ENCODE data around the gene PACS2. TPM values are rescaled to one million over a fixed set of nuclear protein-coding genes. Genes with fewer than 3 reads are reported as not detected.
"Not testable (repeated sequence)": the region's sequence is repeated elsewhere in the genome, so short reads cannot be mapped to it uniquely, and the experiment has no call there.

The PACS2 gene
- total RNA-seq, 1 donor from 2014 or later: 124 TPM

DNA sequence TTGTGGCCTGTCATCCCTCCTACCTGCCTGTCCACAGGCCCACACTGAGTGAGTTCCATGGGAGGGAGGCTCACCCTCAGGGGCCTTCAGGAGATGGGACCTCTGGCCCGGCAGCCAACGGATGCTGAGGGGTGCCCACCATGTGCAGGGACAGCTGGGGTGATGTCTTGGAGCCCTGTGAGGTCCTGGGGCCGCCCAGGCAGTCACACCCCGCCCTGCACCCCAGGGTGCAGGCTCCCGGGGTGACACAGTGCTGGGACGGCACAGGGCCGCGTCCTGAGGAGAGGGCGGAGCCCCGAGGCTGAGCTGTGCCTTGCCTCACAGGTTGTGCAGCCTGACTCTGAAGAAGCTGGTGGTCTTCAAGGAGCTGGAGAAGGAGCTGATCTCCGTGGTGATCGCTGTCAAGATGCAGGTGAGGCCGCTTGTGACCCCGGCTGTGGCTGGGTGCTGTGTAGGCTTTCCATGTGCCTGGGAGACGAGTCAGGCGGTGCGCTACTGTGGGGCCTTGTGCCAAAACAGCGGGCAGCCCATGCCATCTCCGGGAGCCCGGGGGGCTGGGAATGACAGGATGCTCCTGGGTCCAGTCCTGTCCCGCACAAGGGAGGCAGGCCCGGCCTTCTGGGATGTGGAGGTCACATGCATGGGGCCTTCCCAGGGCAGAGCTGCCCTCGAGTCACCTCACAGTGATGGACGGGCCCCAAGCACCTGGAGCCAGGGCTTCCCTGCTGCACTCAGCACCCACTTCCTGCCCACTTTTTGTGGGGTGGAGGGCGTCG is 33.8 kb downstream of the PACS2 start:
- no peak for DNase-seq (ENCODE audit: extremely low read depth, low read depth, low spot score)

DNA sequence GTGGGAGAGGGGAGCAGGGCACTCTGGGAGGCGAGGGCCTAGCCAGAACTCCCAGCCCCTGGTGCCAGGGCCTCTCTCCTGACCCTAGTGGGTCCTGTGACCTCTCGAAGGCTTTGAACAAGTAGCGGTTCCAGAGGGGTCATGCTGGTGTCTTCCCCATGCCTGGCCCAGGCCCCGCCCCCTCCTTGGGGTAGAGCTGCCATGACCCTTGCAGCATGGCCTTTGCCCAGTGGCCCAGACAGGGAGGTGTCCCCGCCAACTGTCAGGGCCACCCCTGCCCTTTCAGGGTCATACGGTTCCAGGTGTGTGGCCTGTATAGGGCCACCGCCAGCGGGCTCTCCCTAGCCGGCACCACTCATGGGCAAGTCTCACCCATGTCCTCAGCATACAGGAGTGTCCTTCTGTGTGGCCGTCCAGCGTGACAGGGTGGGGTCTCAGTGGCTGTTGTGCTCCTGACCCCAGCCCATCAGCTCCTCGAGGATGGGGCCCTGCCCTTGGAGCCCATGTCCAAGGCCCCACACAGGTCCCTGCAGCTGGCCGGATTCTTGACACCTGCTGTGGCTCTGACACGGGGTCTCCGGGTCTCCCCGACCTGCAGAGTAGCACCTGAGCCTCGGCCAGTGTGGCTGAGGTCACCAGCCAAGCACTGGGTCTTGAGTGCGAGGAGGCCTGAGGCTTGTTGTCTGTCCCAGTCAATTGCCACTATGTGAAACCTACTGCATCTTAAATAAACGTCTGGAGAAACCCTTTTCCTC is 34.6 kb downstream of the PACS2 start:
- no peak for DNase-seq (ENCODE audit: extremely low read depth, low read depth, low spot score)

DNA sequence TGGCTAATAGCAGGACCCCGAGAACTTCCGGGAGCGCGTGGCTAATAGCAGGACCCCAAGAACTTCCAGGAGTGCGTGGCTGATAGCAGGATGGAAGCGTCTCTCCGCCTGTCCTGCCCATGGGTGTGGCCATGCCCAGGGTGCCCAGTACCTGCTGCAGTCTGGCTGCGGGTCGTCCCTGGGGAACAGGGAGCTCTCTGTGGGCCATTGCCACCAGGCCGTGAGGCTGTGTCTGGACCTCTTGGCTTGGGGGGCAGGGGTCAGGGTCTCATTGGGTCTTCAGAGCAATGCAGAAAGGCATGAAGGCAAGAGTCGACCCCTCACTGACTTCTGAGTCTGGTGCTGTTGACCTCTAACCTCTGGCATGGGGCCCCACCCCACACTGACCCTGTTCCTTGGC is 35.4 kb downstream of the PACS2 start:
- DNase-seq (ENCODE audit: extremely low read depth, low read depth, low spot score): no peak

DNA sequence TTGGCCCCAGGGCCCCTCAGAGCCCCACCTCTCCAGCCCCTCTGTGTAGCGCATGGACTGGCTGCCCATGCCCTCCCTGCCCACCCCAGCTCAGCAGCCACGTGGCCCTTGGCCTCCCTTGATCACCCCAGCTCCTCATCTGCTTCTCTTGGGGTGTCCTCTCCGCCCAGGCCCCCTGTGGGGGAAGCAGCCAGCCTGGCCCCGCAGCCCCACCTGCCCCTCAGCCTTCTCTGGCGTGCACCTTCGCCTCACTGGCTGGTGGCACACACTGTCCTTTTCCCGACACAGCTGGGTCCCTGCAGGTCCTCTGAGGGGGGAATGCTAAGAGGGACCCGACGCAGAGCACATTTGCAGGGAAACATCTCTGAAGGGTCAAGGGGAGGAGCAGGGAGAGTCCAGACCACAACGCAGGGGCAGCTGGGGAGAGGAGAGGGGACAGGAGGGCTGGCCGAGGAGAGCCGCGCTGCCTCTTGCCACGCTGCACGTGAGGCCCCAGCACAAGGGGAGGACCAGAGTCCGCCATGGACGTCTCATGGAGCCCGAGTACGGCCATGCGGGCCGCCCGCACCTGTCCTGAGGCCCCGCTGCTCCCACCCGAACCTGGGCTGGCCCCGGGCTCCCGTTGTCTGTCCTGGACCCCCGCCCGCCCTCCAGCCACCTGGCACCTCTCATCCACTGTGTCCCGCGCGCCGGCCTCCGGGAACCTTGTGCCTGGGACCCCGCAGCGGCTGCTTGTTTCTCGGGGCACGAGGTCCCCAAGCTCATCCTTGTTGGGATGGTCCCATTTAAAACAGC is 36.1 kb downstream of the PACS2 start:
- no peak for DNase-seq (ENCODE audit: extremely low read depth, low read depth, low spot score)

DNA sequence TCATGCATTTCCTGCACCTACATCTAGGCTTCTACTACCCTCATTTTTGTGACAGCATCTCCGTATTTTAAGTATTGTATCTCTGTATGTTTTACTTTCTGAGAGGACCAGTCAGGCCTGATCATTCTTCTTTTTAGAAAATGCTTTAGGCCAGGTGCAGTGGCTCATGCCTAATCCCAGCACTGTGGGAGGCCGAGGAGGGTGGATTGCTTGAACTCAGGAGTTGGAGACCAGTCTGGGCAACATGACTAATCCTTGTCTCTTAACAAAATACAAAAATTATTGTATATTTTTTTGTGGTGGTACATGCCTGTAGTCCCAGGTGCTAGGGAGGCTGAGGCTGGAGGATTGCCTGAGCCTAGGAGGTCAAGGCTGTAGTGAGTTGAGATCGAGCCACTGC is 36.9 kb downstream of the PACS2 start:
- DNase-seq (ENCODE audit: extremely low read depth, low read depth, low spot score): no peak

DNA sequence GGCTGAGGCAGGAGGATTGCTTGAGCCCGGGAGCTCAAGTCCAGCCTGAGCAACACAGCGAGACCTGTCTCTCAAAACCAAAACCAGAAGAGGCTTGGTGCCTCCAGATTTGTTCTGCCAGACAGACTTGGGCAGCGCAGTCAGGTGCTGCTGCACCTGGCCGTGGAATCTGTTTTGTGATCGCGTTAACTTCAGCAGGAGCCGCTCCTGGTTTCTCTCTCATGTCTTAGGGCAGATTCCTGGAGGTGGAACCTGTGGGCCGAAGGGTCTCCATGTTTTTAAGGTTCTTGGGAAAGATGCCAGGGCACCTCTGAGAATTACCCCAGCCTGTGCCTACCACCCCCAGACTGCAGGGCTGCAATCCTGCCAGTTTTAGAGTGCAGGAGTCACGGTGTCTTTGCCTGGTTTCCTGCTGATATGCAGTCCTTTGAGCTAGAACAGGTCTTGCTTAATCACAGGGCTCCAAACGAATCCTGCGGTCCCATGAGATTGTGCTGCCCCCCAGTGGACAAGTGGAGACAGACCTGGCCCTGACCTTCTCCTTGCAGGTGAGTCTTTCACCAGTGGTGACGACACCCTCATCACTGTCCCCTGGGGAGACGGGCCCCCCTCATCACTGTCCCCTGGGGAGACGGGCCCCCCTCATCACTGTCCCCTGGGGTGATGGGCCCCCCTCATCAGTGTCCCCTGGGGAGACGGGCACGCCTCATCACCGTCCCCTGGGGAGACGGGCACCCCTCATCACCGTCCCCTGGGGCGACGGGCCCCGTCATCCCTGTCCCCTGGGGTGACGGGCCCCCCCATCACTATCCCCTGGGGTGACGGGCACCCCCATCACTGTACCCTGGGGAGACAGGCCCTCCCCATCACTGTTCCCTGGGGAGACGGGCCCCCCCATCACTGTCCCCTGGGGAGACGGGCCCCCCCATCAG is 37.6 kb downstream of the PACS2 start:
- peak; percentile 58 for DNase-seq (ENCODE audit: extremely low read depth, low read depth, low spot score)

DNA sequence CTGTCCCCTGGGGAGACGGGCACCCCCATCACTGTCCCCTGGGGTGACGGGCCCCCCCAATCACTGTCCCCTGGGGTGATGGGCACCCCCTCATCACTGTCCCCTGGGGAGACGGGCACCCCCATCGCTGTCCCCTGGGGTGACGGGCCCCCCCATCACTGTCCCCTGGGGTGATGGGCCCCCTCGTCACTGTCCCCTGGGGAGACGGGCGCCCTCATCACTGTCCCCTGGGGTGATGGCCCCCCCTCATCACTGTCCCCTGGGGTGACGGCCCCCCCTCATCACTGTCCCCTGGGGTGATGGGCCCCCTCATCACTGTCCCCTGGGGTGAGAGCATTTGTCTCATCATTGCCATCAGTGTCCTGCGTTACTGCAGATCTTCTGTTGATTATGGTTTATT is 38.6 kb downstream of the PACS2 start:
- DNase-seq (ENCODE audit: extremely low read depth, low read depth, low spot score): no peak

DNA sequence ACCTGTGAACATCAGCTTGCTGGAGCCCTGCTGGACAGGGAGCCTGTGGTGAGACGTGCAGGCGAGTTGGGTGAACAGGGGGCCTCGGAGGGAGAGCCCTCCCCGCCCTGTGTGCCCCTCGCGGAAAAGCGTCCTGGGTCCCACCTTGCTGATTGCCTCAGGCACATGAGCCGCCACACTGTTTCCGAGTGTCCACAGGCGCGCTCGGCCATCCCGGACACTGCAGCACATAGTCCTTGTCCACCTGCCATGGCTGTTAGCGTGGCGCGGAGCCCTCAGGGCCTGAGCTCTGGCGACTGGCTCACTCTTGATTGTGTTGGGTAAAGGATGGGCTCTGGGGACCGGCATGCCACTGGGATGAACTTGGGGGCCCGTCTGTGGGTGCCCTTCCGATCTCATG is 40.0 kb downstream of the PACS2 start:
- no peak for DNase-seq (ENCODE audit: extremely low read depth, low read depth, low spot score)

DNA sequence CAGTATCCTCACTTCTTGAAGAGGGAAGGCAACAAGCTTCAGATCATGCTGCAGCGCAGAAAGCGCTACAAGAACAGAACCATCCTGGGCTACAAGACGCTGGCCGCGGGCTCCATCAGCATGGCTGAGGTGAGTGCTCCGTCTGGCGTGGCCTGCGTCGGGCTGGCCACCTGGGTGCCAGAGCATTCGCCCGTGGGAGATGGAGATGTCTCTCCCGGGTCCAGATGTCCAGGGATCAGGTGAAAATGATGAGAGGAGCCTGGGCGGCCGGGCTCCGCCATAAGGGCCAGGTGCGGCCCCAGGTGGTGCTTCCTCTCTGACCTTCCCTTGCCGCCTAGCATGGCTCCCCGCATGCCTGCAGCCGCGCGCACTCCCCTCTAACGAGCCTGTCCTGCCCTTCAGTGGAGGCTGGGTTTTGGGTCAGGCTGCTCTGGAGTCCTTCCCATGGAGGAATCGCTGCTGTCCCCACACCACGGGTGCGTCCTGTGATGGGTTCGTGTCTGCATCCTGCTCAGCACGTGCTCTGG is 40.6 kb downstream of the PACS2 start:
- no peak for DNase-seq (ENCODE audit: extremely low read depth, low read depth, low spot score)

DNA sequence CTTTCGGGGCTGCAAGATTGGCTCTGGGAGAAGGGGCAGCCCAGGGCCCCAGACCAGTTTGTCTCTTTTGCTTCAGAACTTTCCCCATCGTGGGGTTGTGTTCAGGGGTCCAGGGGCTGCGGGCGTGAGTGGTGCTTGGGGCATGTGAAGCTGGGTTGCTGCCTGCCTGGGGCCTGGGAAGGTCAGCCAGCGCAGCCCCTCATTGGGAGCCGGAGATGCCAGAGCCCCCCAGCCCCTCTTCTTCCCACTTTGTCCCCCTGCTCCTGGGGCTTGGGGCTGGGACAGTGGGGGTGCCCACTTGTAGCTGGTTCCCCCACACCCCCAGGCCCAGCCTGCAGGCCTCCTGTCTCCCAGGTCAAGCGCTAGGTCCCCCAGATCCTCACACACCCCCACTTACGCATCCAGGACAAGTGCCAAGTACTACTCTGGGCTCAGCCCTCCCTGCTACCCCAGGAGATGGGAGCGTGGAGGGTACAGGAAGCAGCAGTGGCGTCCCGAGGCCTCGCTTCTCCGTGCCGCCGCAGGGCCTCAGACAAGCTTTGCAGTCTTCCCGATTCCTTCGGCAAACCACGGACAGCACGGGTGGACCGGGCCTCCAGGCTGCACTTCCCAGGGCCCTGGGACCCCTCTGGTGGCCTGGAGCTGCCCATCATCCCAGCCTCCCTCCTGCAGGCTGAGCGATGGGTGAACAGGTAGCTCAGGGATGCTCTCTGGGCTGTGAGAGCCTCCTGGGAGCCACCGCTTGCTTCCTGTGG is 41.5 kb downstream of the PACS2 start:
- DNase-seq (ENCODE audit: extremely low read depth, low read depth, low spot score): no peak

DNA sequence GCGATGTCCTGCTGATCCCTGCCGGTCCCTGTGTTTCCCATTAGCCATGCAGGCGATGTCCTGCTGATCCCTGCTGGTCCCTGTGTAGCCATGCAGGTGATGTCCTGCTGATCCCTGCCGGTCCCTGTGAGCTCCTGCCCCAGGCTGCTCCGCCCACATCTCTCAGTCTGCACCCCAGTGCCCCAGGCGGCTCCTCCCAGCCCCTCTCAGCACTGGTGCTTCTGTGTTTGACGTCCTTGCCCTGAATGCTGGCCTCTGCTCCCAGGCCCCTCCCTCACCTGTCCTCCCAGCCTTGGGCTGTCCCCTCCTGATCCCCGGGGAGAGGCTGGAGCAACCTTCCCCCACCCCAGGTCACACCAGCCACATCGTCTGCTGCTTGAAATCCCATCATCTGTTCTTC is 42.4 kb downstream of the PACS2 start:
- DNase-seq (ENCODE audit: extremely low read depth, low read depth, low spot score): no peak

DNA sequence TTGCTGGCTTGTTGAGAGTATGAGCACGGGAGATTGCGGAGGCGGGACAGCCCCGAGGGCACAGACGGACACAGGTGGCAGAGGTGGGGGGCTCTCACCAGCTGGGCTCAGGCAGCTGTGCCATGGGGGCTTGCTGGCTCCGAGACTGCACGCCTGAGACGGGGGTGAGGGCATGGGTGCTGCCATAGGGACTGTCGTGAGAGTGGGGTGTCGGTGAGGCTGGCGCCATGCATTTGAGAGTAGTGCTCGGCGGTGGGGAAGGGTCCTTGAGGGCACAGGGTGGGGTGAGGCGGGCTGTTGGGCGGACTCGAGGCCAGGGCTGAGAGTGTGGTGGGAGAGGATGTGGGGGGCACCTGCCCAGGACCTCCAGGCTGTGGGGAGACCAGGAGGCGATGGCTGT is 43.1 kb downstream of the PACS2 start:
- DNase-seq (ENCODE audit: extremely low read depth, low read depth, low spot score): no peak

DNA sequence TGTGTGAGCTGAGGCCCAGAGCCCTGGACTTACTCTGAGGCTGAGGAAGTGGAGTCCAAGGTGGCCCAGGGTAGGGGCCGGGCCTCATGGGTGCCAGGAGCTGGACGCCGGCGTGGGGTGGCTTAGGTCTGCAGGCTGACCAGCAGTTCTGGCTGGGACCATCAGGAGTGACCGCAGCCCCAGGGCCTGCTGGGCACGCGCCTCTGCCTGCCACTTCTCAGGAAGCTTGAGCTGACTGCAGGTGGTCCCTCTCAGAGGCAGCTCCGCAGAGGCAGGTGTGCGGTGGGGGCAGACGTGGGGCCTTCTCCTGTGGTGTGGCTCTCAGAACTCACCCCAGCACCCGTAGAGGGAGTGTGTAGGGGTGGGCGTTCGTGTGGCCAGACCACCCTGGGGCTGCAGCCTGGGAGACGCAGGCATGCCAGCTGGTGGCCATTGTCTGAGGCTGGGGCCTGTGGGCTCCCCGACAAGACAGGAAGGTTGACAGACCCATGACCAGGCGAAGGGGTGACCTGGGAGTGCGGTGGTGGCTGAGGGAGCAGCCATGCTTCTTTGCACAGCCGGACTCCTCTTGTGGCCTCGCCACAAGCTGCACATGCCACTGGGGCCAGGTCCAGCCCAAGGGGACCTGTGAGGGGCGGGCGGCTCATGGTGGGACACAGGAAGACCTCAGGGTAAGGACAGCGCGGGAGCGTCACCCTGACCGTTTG is 43.7 kb downstream of the PACS2 start:
- no peak for DNase-seq (ENCODE audit: extremely low read depth, low read depth, low spot score)

DNA sequence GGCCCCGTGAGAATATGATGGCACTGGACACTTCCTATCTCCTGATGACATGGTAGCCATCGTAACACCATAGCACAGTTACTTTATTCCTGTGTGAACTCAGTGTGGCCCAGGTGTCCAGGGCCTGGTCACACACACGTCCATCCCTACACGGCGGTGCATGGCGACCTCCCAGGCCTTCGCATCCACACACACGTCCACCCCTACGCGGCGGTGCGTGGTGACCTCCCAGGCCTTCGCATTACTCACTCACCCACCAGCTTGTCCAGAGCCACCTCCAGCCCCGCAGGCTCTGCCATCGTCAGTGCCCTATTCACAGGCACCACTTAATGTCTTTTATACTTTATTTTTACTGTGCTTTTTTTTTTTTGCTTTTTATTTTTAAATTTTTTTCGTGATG is 44.4 kb downstream of the PACS2 start:
- DNase-seq (ENCODE audit: extremely low read depth, low read depth, low spot score): no peak

DNA sequence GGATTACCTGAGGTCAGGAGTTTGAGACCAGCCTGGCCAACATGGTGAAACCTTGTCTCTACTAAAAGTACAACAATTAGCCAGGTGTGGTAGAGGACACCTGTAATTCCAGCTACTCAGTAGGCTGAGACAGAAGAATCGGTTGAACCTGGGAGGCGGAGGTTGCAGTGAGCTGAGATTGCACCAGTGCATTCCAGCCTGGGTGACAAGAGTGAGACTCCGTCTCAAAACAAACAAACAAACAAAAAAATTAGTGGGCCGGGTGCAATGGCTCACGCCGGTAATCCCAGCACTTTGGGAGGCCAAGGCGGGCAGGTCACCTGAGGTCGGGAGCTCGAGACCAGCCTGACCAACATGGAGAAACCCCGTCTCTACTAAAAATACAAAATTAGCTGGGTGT is 46.9 kb downstream of the PACS2 start:
- not testable (repeated sequence) for DNase-seq (ENCODE audit: extremely low read depth, low read depth, low spot score)

DNA sequence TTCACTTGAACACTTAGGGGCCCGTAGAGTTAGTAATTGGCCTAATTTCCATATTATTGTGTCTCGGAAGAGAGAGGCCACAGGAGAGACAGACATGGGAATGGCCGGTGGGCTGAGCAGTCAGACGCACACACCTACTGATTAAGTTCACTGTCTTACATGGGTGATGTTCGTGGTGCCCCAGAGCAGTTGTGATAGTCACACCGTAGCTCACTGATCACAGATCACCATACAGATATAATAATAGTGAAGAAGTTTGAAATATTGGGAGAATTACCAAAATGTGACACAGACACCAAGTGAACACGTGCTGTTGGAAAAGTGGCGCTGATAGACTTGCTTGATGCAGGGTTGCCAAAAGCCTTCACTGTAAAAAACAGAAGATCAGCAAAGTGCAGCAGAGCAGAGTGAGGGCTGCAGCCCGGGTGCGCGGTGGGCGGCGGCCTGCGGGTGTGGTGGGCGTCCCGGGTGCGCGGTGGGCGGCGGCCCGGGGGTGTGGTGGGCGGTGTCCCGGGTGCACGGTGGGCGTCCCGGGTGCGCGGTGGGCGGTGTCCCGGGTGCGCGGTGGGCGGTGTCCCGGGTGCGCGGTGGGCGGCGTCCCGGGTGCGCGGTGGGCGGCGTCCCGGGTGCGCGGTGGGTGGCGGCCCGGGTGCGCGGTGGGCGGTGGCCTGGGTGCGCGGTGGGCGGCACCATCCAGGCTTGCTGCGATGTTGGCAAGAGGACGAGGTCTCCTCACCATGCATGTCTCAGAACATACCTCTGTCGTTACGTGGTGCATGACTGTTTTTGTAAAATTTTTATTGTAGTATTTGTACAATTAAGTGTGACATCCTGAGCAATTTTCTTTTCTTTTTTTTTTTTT is 49.5 kb downstream of the PACS2 start:
- no peak for DNase-seq (ENCODE audit: extremely low read depth, low read depth, low spot score)

DNA sequence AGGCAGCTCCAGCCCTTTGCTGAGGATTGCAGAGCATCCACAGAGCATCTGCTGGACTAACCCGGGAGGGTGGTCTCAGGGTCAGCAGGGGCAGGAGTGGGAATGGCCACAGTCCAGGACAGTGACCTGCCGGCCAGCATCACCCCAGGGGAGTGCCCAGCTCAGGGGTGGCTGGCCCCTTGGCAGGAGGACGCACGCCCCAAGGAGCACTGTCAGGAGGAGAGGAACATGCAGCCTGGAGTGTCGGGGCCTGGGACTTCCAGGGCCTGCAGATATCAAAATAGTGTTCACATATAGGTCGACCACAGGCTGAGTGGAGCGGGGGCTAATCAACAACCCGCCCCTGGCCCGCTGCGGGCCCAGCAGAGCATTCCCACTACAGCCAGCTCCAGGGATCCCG is 50.6 kb downstream of the PACS2 start:
- no peak for DNase-seq (ENCODE audit: extremely low read depth, low read depth, low spot score)

DNA sequence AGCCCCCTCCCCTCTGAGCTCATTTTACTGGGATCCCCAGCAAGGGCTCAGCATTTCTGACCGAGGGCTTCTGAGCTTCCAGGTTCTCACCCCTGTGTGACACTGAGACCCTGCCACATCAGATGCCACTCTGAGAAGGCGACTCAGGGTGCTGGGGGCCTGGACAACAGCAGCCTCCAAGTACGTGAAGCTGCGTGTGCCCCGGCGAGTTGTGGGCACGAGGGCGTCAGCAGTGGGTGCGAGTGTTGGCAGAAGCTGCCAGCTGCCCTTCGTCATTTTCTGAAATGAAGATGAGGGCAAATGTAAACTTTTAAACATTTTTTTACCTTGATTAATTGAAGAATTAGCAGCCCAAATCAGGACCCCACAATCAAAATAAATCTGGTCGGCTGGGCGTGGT is 51.1 kb downstream of the PACS2 start:
- DNase-seq (ENCODE audit: extremely low read depth, low read depth, low spot score): no peak
